SK-N-SH treated with all-trans-retinoic acid at 6 μM for 48 hours (cell line): ENCODE data around the gene CILP.

ENCODE experiments used
- CSDC2 ChIP-seq: fragments of 250-450 bp; sonication (Bioruptor Pico); IDR thresholded peaks from 2 replicates; pipeline ENCODE4 v1.5.0; 2020; ENCODE audit warnings: mild to moderate bottlenecking, moderate library complexity
- ESRRG ChIP-seq: fragments of 250-450 bp; sonication (Bioruptor Pico); IDR thresholded peaks from 2 replicates; pipeline ENCODE4 v1.6.1; 2021; ENCODE audit warnings: mild to moderate bottlenecking
- GLIS3 ChIP-seq: fragments of 250-450 bp; sonication (Bioruptor Pico); IDR thresholded peaks from 2 replicates; pipeline ENCODE4 v1.5.0; 2020; ENCODE audit warnings: mild to moderate bottlenecking, moderate library complexity
- ISL1 ChIP-seq: fragments of 250-450 bp; sonication (Bioruptor Pico); IDR thresholded peaks from 2 replicates; pipeline ENCODE4 v2.1.2; 2022; ENCODE audit warnings: mild to moderate bottlenecking, moderate library complexity
- TCF4 ChIP-seq: fragments of 250-450 bp; sonication (Bioruptor Pico); IDR thresholded peaks from 2 replicates; pipeline ENCODE4 v1.8.0; 2021; ENCODE audit warnings: mild to moderate bottlenecking, moderate library complexity, borderline replicate concordance
- TOX ChIP-seq: fragments of 250-450 bp; sonication (Bioruptor Pico); IDR thresholded peaks from 2 replicates; pipeline ENCODE4 v1.8.0; 2021; ENCODE audit warnings: mild to moderate bottlenecking, moderate library complexity, borderline replicate concordance
- ZFP3 ChIP-seq: fragments of 250-450 bp; sonication (Bioruptor Pico); IDR thresholded peaks from 2 replicates; pipeline ENCODE4 v1.5.0; 2020; ENCODE audit warnings: mild to moderate bottlenecking, moderate library complexity
- ZNF565 ChIP-seq: fragments of 450-650 bp; formaldehyde crosslinking; conservative IDR thresholded peaks from 2 replicates; pipeline ENCODE4 v1.5.0; 2020; ENCODE audit warnings: low read depth, mild to moderate bottlenecking, moderate library complexity
- TF ChIP-seq, protein P1 (sequence below): fragments of 250-450 bp; sonication (Bioruptor Pico); IDR thresholded peaks from 2 replicates; pipeline ENCODE4 v1.8.0; 2020; ENCODE audit warnings: mild to moderate bottlenecking, moderate library complexity, borderline replicate concordance
- TF ChIP-seq, protein P2 (sequence below): fragments of 250-450 bp; sonication (Bioruptor Pico); IDR thresholded peaks from 2 replicates; pipeline ENCODE4 v1.5.1; 2021; ENCODE audit warnings: mild to moderate bottlenecking, moderate library complexity
- TF ChIP-seq, protein P3 (sequence below): fragments of 250-450 bp; sonication (Bioruptor Pico); IDR thresholded peaks from 2 replicates; pipeline ENCODE4 v1.5.0; 2020; ENCODE audit warnings: mild to moderate bottlenecking, moderate library complexity

DNA sequence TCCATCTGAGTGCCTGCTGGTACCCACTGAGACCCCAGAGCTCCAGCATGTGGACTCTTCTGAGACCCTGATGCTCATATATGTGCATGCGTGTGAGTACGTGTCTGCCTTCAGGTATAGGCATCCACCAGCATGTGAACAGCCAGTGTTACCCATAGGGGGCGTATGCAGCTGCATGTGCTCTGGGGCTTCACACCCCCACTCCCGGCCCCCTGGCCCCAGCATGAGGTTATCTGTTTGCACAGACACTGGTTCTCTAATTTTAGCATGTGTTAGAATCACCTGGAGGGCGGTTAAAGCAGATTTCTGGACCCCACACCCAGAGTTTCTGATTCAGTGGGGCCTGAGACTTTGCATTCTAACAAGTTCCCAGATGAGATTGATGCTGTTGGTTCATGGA is 824 bp upstream of the CILP start:
- TF ChIP-seq, protein P1, sequence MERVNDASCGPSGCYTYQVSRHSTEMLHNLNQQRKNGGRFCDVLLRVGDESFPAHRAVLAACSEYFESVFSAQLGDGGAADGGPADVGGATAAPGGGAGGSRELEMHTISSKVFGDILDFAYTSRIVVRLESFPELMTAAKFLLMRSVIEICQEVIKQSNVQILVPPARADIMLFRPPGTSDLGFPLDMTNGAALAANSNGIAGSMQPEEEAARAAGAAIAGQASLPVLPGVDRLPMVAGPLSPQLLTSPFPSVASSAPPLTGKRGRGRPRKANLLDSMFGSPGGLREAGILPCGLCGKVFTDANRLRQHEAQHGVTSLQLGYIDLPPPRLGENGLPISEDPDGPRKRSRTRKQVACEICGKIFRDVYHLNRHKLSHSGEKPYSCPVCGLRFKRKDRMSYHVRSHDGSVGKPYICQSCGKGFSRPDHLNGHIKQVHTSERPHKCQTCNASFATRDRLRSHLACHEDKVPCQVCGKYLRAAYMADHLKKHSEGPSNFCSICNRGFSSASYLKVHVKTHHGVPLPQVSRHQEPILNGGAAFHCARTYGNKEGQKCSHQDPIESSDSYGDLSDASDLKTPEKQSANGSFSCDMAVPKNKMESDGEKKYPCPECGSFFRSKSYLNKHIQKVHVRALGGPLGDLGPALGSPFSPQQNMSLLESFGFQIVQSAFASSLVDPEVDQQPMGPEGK (CRISPR knock-in tag), result no peak
- TF ChIP-seq TCF4 (no peak), TOX (CRISPR knock-in tag) (no peak), GLIS3 (CRISPR knock-in tag) (no peak), CSDC2 (CRISPR knock-in tag) (no peak), ESRRG (no peak), ZFP3 (CRISPR knock-in tag) (no peak), ZNF565 (CRISPR knock-in tag) (no peak), ISL1 (no peak)
- TF ChIP-seq, protein P2, sequence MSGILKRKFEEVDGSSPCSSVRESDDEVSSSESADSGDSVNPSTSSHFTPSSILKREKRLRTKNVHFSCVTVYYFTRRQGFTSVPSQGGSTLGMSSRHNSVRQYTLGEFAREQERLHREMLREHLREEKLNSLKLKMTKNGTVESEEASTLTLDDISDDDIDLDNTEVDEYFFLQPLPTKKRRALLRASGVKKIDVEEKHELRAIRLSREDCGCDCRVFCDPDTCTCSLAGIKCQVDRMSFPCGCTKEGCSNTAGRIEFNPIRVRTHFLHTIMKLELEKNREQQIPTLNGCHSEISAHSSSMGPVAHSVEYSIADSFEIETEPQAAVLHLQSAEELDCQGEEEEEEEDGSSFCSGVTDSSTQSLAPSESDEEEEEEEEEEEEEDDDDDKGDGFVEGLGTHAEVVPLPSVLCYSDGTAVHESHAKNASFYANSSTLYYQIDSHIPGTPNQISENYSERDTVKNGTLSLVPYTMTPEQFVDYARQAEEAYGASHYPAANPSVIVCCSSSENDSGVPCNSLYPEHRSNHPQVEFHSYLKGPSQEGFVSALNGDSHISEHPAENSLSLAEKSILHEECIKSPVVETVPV (CRISPR knock-in tag), result no peak
- TF ChIP-seq, protein P3, sequence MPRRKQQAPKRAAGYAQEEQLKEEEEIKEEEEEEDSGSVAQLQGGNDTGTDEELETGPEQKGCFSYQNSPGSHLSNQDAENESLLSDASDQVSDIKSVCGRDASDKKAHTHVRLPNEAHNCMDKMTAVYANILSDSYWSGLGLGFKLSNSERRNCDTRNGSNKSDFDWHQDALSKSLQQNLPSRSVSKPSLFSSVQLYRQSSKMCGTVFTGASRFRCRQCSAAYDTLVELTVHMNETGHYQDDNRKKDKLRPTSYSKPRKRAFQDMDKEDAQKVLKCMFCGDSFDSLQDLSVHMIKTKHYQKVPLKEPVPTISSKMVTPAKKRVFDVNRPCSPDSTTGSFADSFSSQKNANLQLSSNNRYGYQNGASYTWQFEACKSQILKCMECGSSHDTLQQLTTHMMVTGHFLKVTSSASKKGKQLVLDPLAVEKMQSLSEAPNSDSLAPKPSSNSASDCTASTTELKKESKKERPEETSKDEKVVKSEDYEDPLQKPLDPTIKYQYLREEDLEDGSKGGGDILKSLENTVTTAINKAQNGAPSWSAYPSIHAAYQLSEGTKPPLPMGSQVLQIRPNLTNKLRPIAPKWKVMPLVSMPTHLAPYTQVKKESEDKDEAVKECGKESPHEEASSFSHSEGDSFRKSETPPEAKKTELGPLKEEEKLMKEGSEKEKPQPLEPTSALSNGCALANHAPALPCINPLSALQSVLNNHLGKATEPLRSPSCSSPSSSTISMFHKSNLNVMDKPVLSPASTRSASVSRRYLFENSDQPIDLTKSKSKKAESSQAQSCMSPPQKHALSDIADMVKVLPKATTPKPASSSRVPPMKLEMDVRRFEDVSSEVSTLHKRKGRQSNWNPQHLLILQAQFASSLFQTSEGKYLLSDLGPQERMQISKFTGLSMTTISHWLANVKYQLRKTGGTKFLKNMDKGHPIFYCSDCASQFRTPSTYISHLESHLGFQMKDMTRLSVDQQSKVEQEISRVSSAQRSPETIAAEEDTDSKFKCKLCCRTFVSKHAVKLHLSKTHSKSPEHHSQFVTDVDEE (CRISPR knock-in tag), result no peak
